ENCODE data around the gene TERT. TPM values are rescaled to one million over a fixed set of nuclear protein-coding genes. Genes with fewer than 3 reads are reported as not detected.

TERT gene
- total RNA-seq, 4 donors from 2014 or later, result not detected

GRCh38 chr5:1217596-1218206 is 77.2 kb downstream of the TERT start:
- ATAC-seq, result no peak
- H3K27me3 ChIP-seq, result peaks cover 75% of the 10 kb centered on the region
- H3K4me3 ChIP-seq, result no peak overlapping the region
- H3K36me3 ChIP-seq, result no peaks in the 10 kb centered on the region
- H3K9me3 ChIP-seq, result no peaks in the 10 kb centered on the region
- TF ChIP-seq POLR2A (IDR thresholded peaks at IDR 0.05), result no peak
- WGBS, 2 donors (ENCODE audit: low coverage in 1 of 2), result 52 to 69% methylated on average over 5 to 9 of the region's 24 CpGs
- H3K27ac ChIP-seq, result no peak overlapping the region
- H3K4me1 ChIP-seq, result no peaks in the 10 kb centered on the region

- no peak overlapping the region for H3K4me3 ChIP-seq
- no peaks in the 10 kb centered on the region for H3K9me3 ChIP-seq
- TF ChIP-seq POLR2AphosphoS5 (IDR thresholded peaks at IDR 0.05) (no peak), POLR2A (IDR thresholded peaks at IDR 0.05) (no peak), EP300 (IDR thresholded peaks at IDR 0.05) (no peak), CTCF (IDR thresholded peaks at IDR 0.05) (no peak)
- no peaks in the 10 kb centered on the region for H3K36me3 ChIP-seq
- H3K4me1 ChIP-seq, result no peaks in the 10 kb centered on the region
- peaks cover 74% of the 10 kb centered on the region for H3K27me3 ChIP-seq
- no peak for ATAC-seq
- H3K27ac ChIP-seq, result no peak overlapping the region
- WGBS, 2 donors (ENCODE audit: low coverage in 1 of 2), result no CpG with 5 or more reads among the region's 18 CpGs
Measured at GRCh38 chr5:1216918-1217295, 78.0 kb downstream of the TERT start.

- WGBS, 2 donors (ENCODE audit: low coverage in 1 of 2), result 89 to 93% methylated on average over 9 to 17 of the region's 38 CpGs
- Histone ChIP-seq H3K27ac (no peak overlapping the region), H3K4me1 (no peaks in the 10 kb centered on the region), H3K4me3 (no peak overlapping the region), H3K36me3 (no peaks in the 10 kb centered on the region), H3K27me3 (peaks cover 72% of the 10 kb centered on the region), H3K9me3 (no peaks in the 10 kb centered on the region)
- ATAC-seq, result no peak
- TF ChIP-seq POLR2AphosphoS5 (IDR thresholded peaks at IDR 0.05) (no peak), POLR2A (IDR thresholded peaks at IDR 0.05) (no peak), CTCF (IDR thresholded peaks at IDR 0.05) (no peak), EP300 (IDR thresholded peaks at IDR 0.05) (no peak)
Measured at GRCh38 chr5:1216211-1216917, 78.5 kb downstream of the TERT start.

- Histone ChIP-seq H3K27ac (no peak overlapping the region), H3K9me3 (no peaks in the 10 kb centered on the region), H3K4me1 (no peaks in the 10 kb centered on the region), H3K27me3 (peaks cover 65% of the 10 kb centered on the region), H3K36me3 (no peaks in the 10 kb centered on the region), H3K4me3 (no peak overlapping the region)
- 91% methylated on average over 9 to 13 of the region's 23 CpGs for WGBS, 2 donors (ENCODE audit: low coverage in 1 of 2)
- TF ChIP-seq POLR2AphosphoS5 (IDR thresholded peaks at IDR 0.05), result no peak
- no peak for ATAC-seq
Measured at GRCh38 chr5:1215320-1216096, 79.4 kb downstream of the TERT start.

- H3K36me3 ChIP-seq, result no peaks in the 10 kb centered on the region
- no peak for ATAC-seq
- no peaks in the 10 kb centered on the region for H3K4me1 ChIP-seq
- no peak overlapping the region for H3K27ac ChIP-seq
- 74 to 100% methylated on average over 1 to 2 of the region's 2 CpGs for WGBS, 2 donors (ENCODE audit: low coverage in 1 of 2)
- H3K27me3 ChIP-seq, result peaks cover 60% of the 10 kb centered on the region
- no peaks in the 10 kb centered on the region for H3K9me3 ChIP-seq
- TF ChIP-seq POLR2A (IDR thresholded peaks at IDR 0.05) (no peak), POLR2AphosphoS5 (IDR thresholded peaks at IDR 0.05) (no peak), EP300 (IDR thresholded peaks at IDR 0.05) (no peak), CTCF (IDR thresholded peaks at IDR 0.05) (no peak)
- no peak overlapping the region for H3K4me3 ChIP-seq
Measured at GRCh38 chr5:1214936-1215220, 80.0 kb downstream of the TERT start.

Measured in gastroesophageal sphincter (tissue), 4 donors.